ENCODE measurements around the gene LGR4. TPM values are rescaled to one million over a fixed set of nuclear protein-coding genes. Genes with fewer than 3 reads are reported as not detected.

Gene LGR4
- total and polyA plus RNA-seq, 9 of the 15 experiments (the other 6 are each of a cell fraction or from before 2014, with no cell fraction given): 0.94 to 10.1 (median 5.8) TPM

DNA sequence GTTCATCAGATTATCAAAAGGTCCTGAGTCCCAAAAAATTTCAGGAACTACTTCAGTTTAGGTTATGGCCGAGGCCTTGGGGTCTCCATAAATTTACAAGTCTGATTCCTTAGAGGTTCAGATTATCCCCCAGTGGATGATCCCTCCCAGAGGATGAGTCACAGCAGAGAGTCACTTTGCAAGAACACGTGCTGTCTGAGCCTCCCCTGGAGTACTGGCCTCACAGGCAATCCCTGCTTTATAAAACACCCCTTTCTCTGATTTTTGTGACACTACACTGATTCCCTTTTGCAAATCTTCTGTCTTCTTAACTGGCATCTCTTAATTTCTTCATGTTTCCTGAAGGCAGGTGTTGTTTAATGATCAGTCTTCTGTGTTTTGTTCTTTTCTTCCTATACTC lies 154.8 kb downstream of the LGR4 start (continued):
- TF ChIP-seq XRCC4 (IDR thresholded peaks at IDR 0.05; ENCODE audit: extremely low read depth, insufficient read depth, insufficient read length) (no peak), ZNF23 (CRISPR knock-in tag; IDR thresholded peaks at IDR 0.05) (no peak), FOXA1 (IDR thresholded peaks at IDR 0.05; ENCODE audit: borderline replicate concordance) (no peak), SRF (CRISPR knock-in tag; IDR thresholded peaks at IDR 0.05) (no peak), FOSL1 (tag; conservative IDR thresholded peaks at IDR 0.05) (peak; percentile 73), SMARCB1 (IDR thresholded peaks at IDR 0.05; ENCODE audit: insufficient read length, low read depth) (no peak), KDM1A (IDR thresholded peaks at IDR 0.05) (peak; percentile 67 to 79; a peak in 3 of 4 replicates), NR3C1 (CRISPR knock-in tag; IDR thresholded peaks at IDR 0.05) (no peak), PTRF (tag; IDR thresholded peaks at IDR 0.05) (no peak), JUN (IDR thresholded peaks at IDR 0.05; ENCODE audit: borderline replicate concordance, low read depth, low read length) (peak; percentile 66; the same call in 1 of the 2 replicates), JUN (CRISPR knock-in tag; IDR thresholded peaks at IDR 0.05; ENCODE audit: borderline replicate concordance) (no peak), EHMT2 (IDR thresholded peaks at IDR 0.05) (no peak), BHLHE40 (IDR thresholded peaks at IDR 0.05; ENCODE audit: low read length) (peak; percentile 83), KAT7 (CRISPR knock-in tag; IDR thresholded peaks at IDR 0.05; ENCODE audit: borderline replicate concordance) (no peak), L3MBTL2 (IDR thresholded peaks at IDR 0.05) (0 out of 2 replicates have a peak, but pooled peaks have one; percentile 27), HDAC1 (IDR thresholded peaks at IDR 0.05) (0 out of 4 replicates have a peak, but pooled peaks of 1 of the 2 experiments have one; percentile 33), SP2 (IDR thresholded peaks at IDR 0.05; ENCODE audit: extremely low read depth, low read depth, low read length, poor library complexity, severe bottlenecking) (no peak), STAG1 (CRISPR knock-in tag; IDR thresholded peaks at IDR 0.05; ENCODE audit: borderline replicate concordance) (no peak), JUND (IDR thresholded peaks at IDR 0.05; ENCODE audit: borderline replicate concordance, low read depth, low read length) (peak; percentile 69; the same call in 1 of the 2 replicates), JUND (tag; IDR thresholded peaks at IDR 0.05; ENCODE audit: borderline replicate concordance, low read depth, low read length) (peak; percentile 73; the same call in 1 of the 3 replicates), RAD51 (IDR thresholded peaks at IDR 0.05; ENCODE audit: borderline replicate concordance, low read depth) (no peak)
- TF ChIP-seq, protein P1, sequence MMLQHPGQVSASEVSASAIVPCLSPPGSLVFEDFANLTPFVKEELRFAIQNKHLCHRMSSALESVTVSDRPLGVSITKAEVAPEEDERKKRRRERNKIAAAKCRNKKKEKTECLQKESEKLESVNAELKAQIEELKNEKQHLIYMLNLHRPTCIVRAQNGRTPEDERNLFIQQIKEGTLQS (IDR thresholded peaks at IDR 0.05): peak; percentile 71
- TF ChIP-seq, protein P1 (CRISPR knock-in tag; conservative IDR thresholded peaks at IDR 0.05): no peak
- TF ChIP-seq, protein P2, sequence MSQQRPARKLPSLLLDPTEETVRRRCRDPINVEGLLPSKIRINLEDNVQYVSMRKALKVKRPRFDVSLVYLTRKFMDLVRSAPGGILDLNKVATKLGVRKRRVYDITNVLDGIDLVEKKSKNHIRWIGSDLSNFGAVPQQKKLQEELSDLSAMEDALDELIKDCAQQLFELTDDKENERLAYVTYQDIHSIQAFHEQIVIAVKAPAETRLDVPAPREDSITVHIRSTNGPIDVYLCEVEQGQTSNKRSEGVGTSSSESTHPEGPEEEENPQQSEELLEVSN (IDR thresholded peaks at IDR 0.05; ENCODE audit: borderline replicate concordance in 1 of 2, extremely low read depth in 1 of 2, insufficient read depth in 1 of 2, insufficient read length in 1 of 2, low read depth in 1 of 2, low read length in 1 of 2, poor library complexity in 1 of 2, severe bottlenecking in 1 of 2): peak in 1 of 2 experiments; percentile 33
- TF ChIP-seq, protein P3, sequence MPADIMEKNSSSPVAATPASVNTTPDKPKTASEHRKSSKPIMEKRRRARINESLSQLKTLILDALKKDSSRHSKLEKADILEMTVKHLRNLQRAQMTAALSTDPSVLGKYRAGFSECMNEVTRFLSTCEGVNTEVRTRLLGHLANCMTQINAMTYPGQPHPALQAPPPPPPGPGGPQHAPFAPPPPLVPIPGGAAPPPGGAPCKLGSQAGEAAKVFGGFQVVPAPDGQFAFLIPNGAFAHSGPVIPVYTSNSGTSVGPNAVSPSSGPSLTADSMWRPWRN (IDR thresholded peaks at IDR 0.05; ENCODE audit: low read depth): no peak
- TF ChIP-seq, protein P4, sequence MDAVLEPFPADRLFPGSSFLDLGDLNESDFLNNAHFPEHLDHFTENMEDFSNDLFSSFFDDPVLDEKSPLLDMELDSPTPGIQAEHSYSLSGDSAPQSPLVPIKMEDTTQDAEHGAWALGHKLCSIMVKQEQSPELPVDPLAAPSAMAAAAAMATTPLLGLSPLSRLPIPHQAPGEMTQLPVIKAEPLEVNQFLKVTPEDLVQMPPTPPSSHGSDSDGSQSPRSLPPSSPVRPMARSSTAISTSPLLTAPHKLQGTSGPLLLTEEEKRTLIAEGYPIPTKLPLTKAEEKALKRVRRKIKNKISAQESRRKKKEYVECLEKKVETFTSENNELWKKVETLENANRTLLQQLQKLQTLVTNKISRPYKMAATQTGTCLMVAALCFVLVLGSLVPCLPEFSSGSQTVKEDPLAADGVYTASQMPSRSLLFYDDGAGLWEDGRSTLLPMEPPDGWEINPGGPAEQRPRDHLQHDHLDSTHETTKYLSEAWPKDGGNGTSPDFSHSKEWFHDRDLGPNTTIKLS (IDR thresholded peaks at IDR 0.05; ENCODE audit: borderline replicate concordance, low read depth): no peak
